Measurements from ENCODE around the gene BICRA. TPM values are rescaled to one million over a fixed set of nuclear protein-coding genes. Genes with fewer than 3 reads are reported as not detected.

BICRA gene
- polyA plus RNA-seq, 1 of the 3 experiments (the other 2 are of a cell fraction) = 1.4 TPM

GRCh38 chr19:47702671-47703070 is 93.7 kb downstream of the BICRA start (continued):
- TF ChIP-seq TEAD4 (IDR thresholded peaks at IDR 0.05; ENCODE audit: borderline replicate concordance, insufficient read depth) (no peak), YY1 (IDR thresholded peaks at IDR 0.05; ENCODE audit: low read depth) (no peak)

- no peaks in the 10 kb centered on the region for H3K27me3 ChIP-seq (ENCODE audit: insufficient read depth)
- CTCF ChIA-PET = interaction anchor here (0.6 to 23.1 kb wide), 5 partner anchors 11 to 267 kb away, joined by 3 to 475 read pairs (median 8); partner anchors contain the start of genes EHD2 and NOP53
- H2AFZ ChIP-seq (ENCODE audit: low read depth) = no peak overlapping the region
- H3K79me2 ChIP-seq (ENCODE audit: insufficient read depth) = no peaks in the 10 kb centered on the region
- POLR2A ChIA-PET = interaction anchor here (0.6 kb wide), 1 partner anchor 274 kb away, joined by 3 read pairs; no protein-coding TSS in a partner anchor
- WGBS (ENCODE audit: low lambda C conversion rate) = 95% methylated on average over 5 of the region's 5 CpGs
- TF ChIP-seq ZBTB33 (IDR thresholded peaks at IDR 0.05; ENCODE audit: borderline replicate concordance, low read depth) = no peak
- no peak for TF ChIP-seq REST (IDR thresholded peaks at IDR 0.05; ENCODE audit: low read depth, low read length)
- peaks cover 16 to 22% of the 10 kb centered on the region in 2 experiments for H3K36me3 ChIP-seq (replicated peaks in 1 of 2; ENCODE audit: control insufficient read depth in 1 of 2, insufficient read depth in 2 of 2, low read length in 1 of 2)
- peaks cover 10% of the 10 kb centered on the region for H3F3A ChIP-seq (replicated peaks; ENCODE audit: insufficient read depth)
- no peak for DNase-seq
- no peak overlapping the region for H3K4me3 ChIP-seq (ENCODE audit: low read depth in 2 of 2, low read length in 1 of 2)
- H3K27ac ChIP-seq (ENCODE audit: low read depth in 2 of 2, low read length in 1 of 2) = no peak overlapping the region
- H3K4me1 ChIP-seq (ENCODE audit: control insufficient read depth in 1 of 2, insufficient read depth in 2 of 2, low read depth in 1 of 2, low read length in 1 of 2) = no peaks in the 10 kb centered on the region; a peak in 1 of 4 replicates
- 0 out of 2 replicates have a peak, but pooled peaks cover 6% of the 10 kb centered on the region for H4K20me1 ChIP-seq (ENCODE audit: insufficient read depth)
- no peak overlapping the region for H3K4me2 ChIP-seq
- H3K9ac ChIP-seq = no peak overlapping the region
- H3K9me2 ChIP-seq = no peaks in the 10 kb centered on the region
- H3K9me3 ChIP-seq = no peaks in the 10 kb centered on the region
These were observed 94.4 kb downstream of the BICRA start for GRCh38 chr19:47703301-47703700.

- POLR2A ChIA-PET = no interaction called here
- TF ChIP-seq SIN3A (IDR thresholded peaks at IDR 0.05; ENCODE audit: borderline replicate concordance, low read depth, low read length) (no peak), MAX (IDR thresholded peaks at IDR 0.05; ENCODE audit: low read depth) (no peak), NFIC (IDR thresholded peaks at IDR 0.05; ENCODE audit: borderline replicate concordance) (no peak), IRF3 (IDR thresholded peaks at IDR 0.05; ENCODE audit: low read depth, low read length) (no peak), REST (IDR thresholded peaks at IDR 0.05; ENCODE audit: low read depth, low read length) (no peak), TEAD4 (IDR thresholded peaks at IDR 0.05; ENCODE audit: borderline replicate concordance, insufficient read depth) (no peak), CHD2 (IDR thresholded peaks at IDR 0.05; ENCODE audit: low read length, partially characterized antibody) (no peak), ZBTB33 (IDR thresholded peaks at IDR 0.05; ENCODE audit: borderline replicate concordance, low read depth) (no peak)
These were observed 95.1 kb downstream of the BICRA start for GRCh38 chr19:47704024-47704423.

More at GRCh38 chr19:47704024-47704423, 95.1 kb downstream of the BICRA start:
- H3K4me3 ChIP-seq (ENCODE audit: low read depth in 2 of 2, low read length in 1 of 2) = no peak overlapping the region
- no peaks in the 10 kb centered on the region for H3K9me2 ChIP-seq
- no peaks in the 10 kb centered on the region for H3K9me3 ChIP-seq
- no peak overlapping the region for H3K27ac ChIP-seq (ENCODE audit: low read depth in 2 of 2, low read length in 1 of 2)
- no peak overlapping the region for H3K4me2 ChIP-seq
- CTCF ChIA-PET = interaction anchor here (1.0 to 23.1 kb wide), 5 partner anchors 10 to 270 kb away, joined by 3 to 475 read pairs (median 46); partner anchors contain the start of genes EHD2 and NOP53
- no peak for DNase-seq
- H3K79me2 ChIP-seq (ENCODE audit: insufficient read depth) = no peaks in the 10 kb centered on the region
- no peaks in the 10 kb centered on the region; a peak in 1 of 4 replicates for H3K4me1 ChIP-seq (ENCODE audit: control insufficient read depth in 1 of 2, insufficient read depth in 2 of 2, low read depth in 1 of 2, low read length in 1 of 2)
- H3K27me3 ChIP-seq (ENCODE audit: insufficient read depth) = no peaks in the 10 kb centered on the region
- H3F3A ChIP-seq (replicated peaks; ENCODE audit: insufficient read depth) = peaks cover 10% of the 10 kb centered on the region
- 0 out of 2 replicates have a peak, but pooled peaks cover 3% of the 10 kb centered on the region for H4K20me1 ChIP-seq (ENCODE audit: insufficient read depth)
- H3K36me3 ChIP-seq (replicated peaks in 1 of 2; ENCODE audit: control insufficient read depth in 1 of 2, insufficient read depth in 2 of 2, low read length in 1 of 2) = peaks cover 10 to 22% of the 10 kb centered on the region in 2 experiments
- H3K9ac ChIP-seq = no peak overlapping the region
- H2AFZ ChIP-seq (ENCODE audit: low read depth) = no peak overlapping the region
- 93% methylated on average over 11 of the region's 11 CpGs for WGBS (ENCODE audit: low lambda C conversion rate)

Data from SK-N-SH (cell line).